ENCODE results near the gene DCC. TPM values are rescaled to one million over a fixed set of nuclear protein-coding genes. Genes with fewer than 3 reads are reported as not detected.

Gene DCC
- total RNA-seq, 1 experiment from 2014 or later: not detected

GRCh38 chr18:53268455-53268854 lies 928.5 kb downstream of the DCC start:
- ATAC-seq (no peak), DNase-seq (no peak)
- H4K20me1 ChIP-seq (ENCODE audit: low read length): no peaks in the 10 kb centered on the region
- no peaks in the 10 kb centered on the region for H3F3A ChIP-seq (ENCODE audit: low read length, unreplicated experiment)
- no peak overlapping the region for H3K4me3 ChIP-seq (ENCODE audit: low read length)
- H3K79me2 ChIP-seq (ENCODE audit: low read length): no peaks in the 10 kb centered on the region
- no peak overlapping the region for H2AFZ ChIP-seq (ENCODE audit: low read length)
- no peaks in the 10 kb centered on the region for H3K4me1 ChIP-seq (ENCODE audit: insufficient read depth, low read length)
- CTCF ChIA-PET: no interaction called here
- H3K9ac ChIP-seq (ENCODE audit: low read length): no peak overlapping the region
- no peaks in the 10 kb centered on the region for H3K9me3 ChIP-seq (ENCODE audit: low read length)
- no peak overlapping the region for H3K4me2 ChIP-seq (ENCODE audit: low read length)
- no TSS peak for BruUV-seq (replicated peaks)
- H3K27ac ChIP-seq (ENCODE audit: low read length): no peak overlapping the region
- H3K36me3 ChIP-seq (ENCODE audit: low read depth, low read length): no peaks in the 10 kb centered on the region
- intact Hi-C loops (cut with micrococcal nuclease): no loop called here
- POLR2A ChIA-PET (ENCODE audit: unreplicated experiment): no interaction called here
- H3K27me3 ChIP-seq (ENCODE audit: low read length): no peaks in the 10 kb centered on the region
- TF ChIP-seq CTCF (conservative IDR thresholded peaks at IDR 0.05; ENCODE audit: low read depth, low read length) (no peak), EZH2 (IDR thresholded peaks at IDR 0.05; ENCODE audit: low read length, unreplicated experiment) (no peak), EZH2phosphoT487 (IDR thresholded peaks at IDR 0.05; ENCODE audit: borderline replicate concordance, low read length) (no peak)
- H3K9me2 ChIP-seq (replicated peaks; ENCODE audit: low read length): no peaks in the 10 kb centered on the region

GRCh38 chr18:53281406-53281805 lies 941.4 kb downstream of the DCC start:
- H3K9me3 ChIP-seq (ENCODE audit: low read length): no peaks in the 10 kb centered on the region
- no peaks in the 10 kb centered on the region for H3K79me2 ChIP-seq (ENCODE audit: low read length)
- no peaks in the 10 kb centered on the region for H4K20me1 ChIP-seq (ENCODE audit: low read length)
- H3K4me2 ChIP-seq (ENCODE audit: low read length): no peak overlapping the region
- H3K9me2 ChIP-seq (replicated peaks; ENCODE audit: low read length): no peaks in the 10 kb centered on the region
- no peaks in the 10 kb centered on the region for H3K27me3 ChIP-seq (ENCODE audit: low read length)
- no peaks in the 10 kb centered on the region for H3K36me3 ChIP-seq (ENCODE audit: low read depth, low read length)
- no peak overlapping the region for H3K4me3 ChIP-seq (ENCODE audit: low read length)
- no TSS peak for BruUV-seq (replicated peaks)
- TF ChIP-seq EZH2 (IDR thresholded peaks at IDR 0.05; ENCODE audit: low read length, unreplicated experiment) (no peak), EZH2phosphoT487 (IDR thresholded peaks at IDR 0.05; ENCODE audit: borderline replicate concordance, low read length) (no peak), CTCF (conservative IDR thresholded peaks at IDR 0.05; ENCODE audit: low read depth, low read length) (no peak)
- intact Hi-C loops (cut with micrococcal nuclease): no loop called here
- H3F3A ChIP-seq (ENCODE audit: low read length, unreplicated experiment): no peaks in the 10 kb centered on the region
- POLR2A ChIA-PET (ENCODE audit: unreplicated experiment): no interaction called here
- CTCF ChIA-PET: no interaction called here
- no peak for ATAC-seq
- H3K9ac ChIP-seq (ENCODE audit: low read length): no peak overlapping the region
- DNase-seq: no peak
- no peak overlapping the region for H3K27ac ChIP-seq (ENCODE audit: low read length)
- H2AFZ ChIP-seq (ENCODE audit: low read length): no peak overlapping the region
- no peaks in the 10 kb centered on the region for H3K4me1 ChIP-seq (ENCODE audit: insufficient read depth, low read length)

- Histone ChIP-seq H3F3A (ENCODE audit: low read length, unreplicated experiment) (no peaks in the 10 kb centered on the region), H2AFZ (ENCODE audit: low read length) (no peak overlapping the region), H3K79me2 (ENCODE audit: low read length) (no peaks in the 10 kb centered on the region), H3K4me1 (ENCODE audit: insufficient read depth, low read length) (no peaks in the 10 kb centered on the region), H3K27ac (ENCODE audit: low read length) (no peak overlapping the region), H3K27me3 (ENCODE audit: low read length) (no peaks in the 10 kb centered on the region), H4K20me1 (ENCODE audit: low read length) (no peaks in the 10 kb centered on the region), H3K9ac (ENCODE audit: low read length) (no peak overlapping the region), H3K9me3 (ENCODE audit: low read length) (no peaks in the 10 kb centered on the region), H3K4me2 (ENCODE audit: low read length) (no peak overlapping the region), H3K4me3 (ENCODE audit: low read length) (no peak overlapping the region), H3K36me3 (ENCODE audit: low read depth, low read length) (no peaks in the 10 kb centered on the region), H3K9me2 (replicated peaks; ENCODE audit: low read length) (no peaks in the 10 kb centered on the region)
- intact Hi-C loops (cut with micrococcal nuclease): no loop called here
- BruUV-seq (replicated peaks): no TSS peak
- ChIA-PET POLR2A (ENCODE audit: unreplicated experiment) (no interaction called here), CTCF (no interaction called here)
- no peak for TF ChIP-seq EZH2 (IDR thresholded peaks at IDR 0.05; ENCODE audit: low read length, unreplicated experiment)
- TF ChIP-seq CTCF (conservative IDR thresholded peaks at IDR 0.05; ENCODE audit: low read depth, low read length): no peak
- DNase-seq (no peak), ATAC-seq (no peak)
Measured at GRCh38 chr18:53283708-53284107, 943.7 kb downstream of the DCC start.

Measured in PC-3 (cell line).